GM23338 (cell line): ENCODE results near the gene TMEM178B. TPM values are rescaled to one million over a fixed set of nuclear protein-coding genes. Genes with fewer than 3 reads are reported as not detected.

Source experiments
- ATAC-seq: fragments of 200-7000 bp; cut with Tn5 transposase; 3 replicates; pipeline ENCODE4 v1.9.1; 2020
- DNase-seq: peaks from one replicate; pipeline ENCODE4 v3.0.0-alpha.2; 2015; ENCODE audit warnings: low spot score
- H2AFZ ChIP-seq: fragments of 200-600 bp; sonication (generic); 2 replicates; pipeline ENCODE4 v1.8.0; 2016; ENCODE audit warnings: antibody characterized with exemption, mild to moderate bottlenecking, moderate library complexity
- H3F3A ChIP-seq: fragments of 200-600 bp; sonication (generic); replicated peaks from 2 replicates; pipeline ENCODE4 v1.8.0; 2017; ENCODE audit warnings: antibody characterized with exemption, mixed run types, low read depth
- H3K27ac ChIP-seq: fragments of 200-600 bp; sonication (generic); 2 replicates; pipeline ENCODE4 v1.6.1; 2016; ENCODE audit warnings: low read depth
- H3K27me3 ChIP-seq: fragments of 200-600 bp; sonication (generic); 2 replicates; pipeline ENCODE4 v1.8.0; 2016; ENCODE audit warnings: mild to moderate bottlenecking, mixed run types, moderate library complexity; ENCODE audit not compliant: insufficient read depth
- H3K36me3 ChIP-seq: fragments of 200-600 bp; sonication (generic); 2 replicates; pipeline ENCODE4 v1.8.0; 2016; ENCODE audit warnings: mild to moderate bottlenecking; ENCODE audit not compliant: insufficient read depth
- H3K4me1 ChIP-seq: fragments of 200-600 bp; sonication (generic); 2 replicates; pipeline ENCODE4 v1.8.0; 2016; ENCODE audit warnings: mild to moderate bottlenecking, moderate library complexity; ENCODE audit not compliant: insufficient read depth
- H3K4me2 ChIP-seq: fragments of 200-600 bp; sonication (generic); 2 replicates; pipeline ENCODE4 v1.7.1; 2017; ENCODE audit warnings: mixed run types
- H3K4me3 ChIP-seq: fragments of 200-600 bp; sonication (generic); 2 replicates; pipeline ENCODE4 v1.6.1; 2016; ENCODE audit warnings: mixed run types
- H3K79me2 ChIP-seq: fragments of 200-600 bp; sonication (generic); replicated peaks from 2 replicates; pipeline ENCODE4 v1.8.0; 2017; ENCODE audit warnings: mild to moderate bottlenecking; ENCODE audit not compliant: insufficient read depth
- H3K9me2 ChIP-seq: fragments of 200-600 bp; sonication (generic); 2 replicates; pipeline ENCODE4 v1.8.0; 2017; ENCODE audit not compliant: insufficient read depth
- H4K20me1 ChIP-seq: fragments of 200-600 bp; sonication (generic); replicated peaks from 2 replicates; pipeline ENCODE4 v1.8.0; 2017; ENCODE audit warnings: mild to moderate bottlenecking; ENCODE audit not compliant: insufficient read depth
- H3K27ac Mint-ChIP-seq: 2 replicates; pipeline ENCODE4 v1.8.0; 2020; ENCODE audit warnings: inconsistent platforms, mild to moderate bottlenecking, moderate library complexity, mixed read lengths
- H3K27me3 Mint-ChIP-seq: 3 replicates; pipeline ENCODE4 v1.8.0; 2022; ENCODE audit warnings: low read depth, mild to moderate bottlenecking, moderate library complexity, mixed read lengths, inconsistent platforms; ENCODE audit not compliant: insufficient read depth, poor library complexity
- H3K36me3 Mint-ChIP-seq: 3 replicates; pipeline ENCODE4 v1.8.0; 2021; ENCODE audit warnings: low read depth, mild to moderate bottlenecking, inconsistent platforms, moderate library complexity, mixed read lengths
- H3K4me1 Mint-ChIP-seq: 3 replicates; pipeline ENCODE4 v1.8.0; 2020; ENCODE audit warnings: mild to moderate bottlenecking, inconsistent platforms, mixed read lengths
- H3K4me3 Mint-ChIP-seq: 3 replicates; pipeline ENCODE4 v1.8.0; 2021; ENCODE audit warnings: moderate library complexity, mild to moderate bottlenecking, inconsistent platforms, mixed read lengths
- H3K9me3 Mint-ChIP-seq: 3 replicates; pipeline ENCODE4 v1.8.0; 2020; ENCODE audit warnings: moderate library complexity, mild to moderate bottlenecking, inconsistent platforms, mixed read lengths
- CREB1 ChIP-seq: fragments of 250-450 bp; sonication (Bioruptor Pico); IDR thresholded peaks from 2 replicates; pipeline ENCODE4 v1.5.0; 2020; ENCODE audit warnings: low read depth, mild to moderate bottlenecking, moderate library complexity
- EZH2 ChIP-seq: fragments of 200-600 bp; sonication (generic); IDR thresholded peaks from one replicate; pipeline ENCODE4 v1.8.0; 2017; ENCODE audit warnings: antibody characterized with exemption, mild to moderate bottlenecking, low read depth; ENCODE audit not compliant: unreplicated experiment
- EZH2phosphoT487 ChIP-seq: fragments of 200-600 bp; sonication (generic); IDR thresholded peaks from one replicate; pipeline ENCODE4 v1.8.1; 2018; ENCODE audit warnings: antibody characterized with exemption; ENCODE audit not compliant: unreplicated experiment
- JUNB ChIP-seq: IDR thresholded peaks from one replicate; pipeline ENCODE4 v1.6.1; 2016; ENCODE audit warnings: antibody characterized with exemption; ENCODE audit not compliant: unreplicated experiment
- NANOG ChIP-seq: IDR thresholded peaks from 2 replicates; pipeline ENCODE4 v1.6.1; 2016; ENCODE audit warnings: antibody characterized with exemption, borderline replicate concordance
- ZNF114 ChIP-seq: fragments of 250-450 bp; sonication (Bioruptor Pico); IDR thresholded peaks from 2 replicates; pipeline ENCODE4 v1.5.0; 2020; ENCODE audit warnings: mild to moderate bottlenecking, moderate library complexity
- ZNF331 ChIP-seq: fragments of 250-450 bp; sonication (Bioruptor Pico); IDR thresholded peaks from 2 replicates; pipeline ENCODE4 v1.5.0; 2020; ENCODE audit warnings: low read depth, mild to moderate bottlenecking, moderate library complexity
- ZNF462 ChIP-seq: fragments of 250-450 bp; sonication (Bioruptor Pico); IDR thresholded peaks from 2 replicates; pipeline ENCODE4 v1.5.0; 2020; ENCODE audit warnings: mild to moderate bottlenecking, moderate library complexity
- polyA plus RNA-seq: library from polyadenylated mRNA; unstranded; fragments of >200 nt; fragmentation: Nextera tagmentation; extraction: Ambion mirVana; gene quantifications from 2 replicates; pipeline ENCODE4 v1.2.1, GENCODE V29; 2016
- total RNA-seq: library from RNA; depleted of rRNA; stranded (reverse); fragments of >200 nt; shearing (Covaris generic); gene quantifications from 2 replicates; pipeline ENCODE4 v1.2.3, GENCODE V29; 2014
- TF ChIP-seq, protein P1 (sequence below): IDR thresholded peaks from 2 replicates; pipeline ENCODE4 v1.6.1; 2016; ENCODE audit warnings: antibody characterized with exemption
- TF ChIP-seq, protein P2 (sequence below): IDR thresholded peaks from one replicate; pipeline ENCODE4 v1.6.1; 2018; ENCODE audit warnings: antibody characterized with exemption; ENCODE audit not compliant: unreplicated experiment
- TF ChIP-seq, protein P3 (sequence below), 2 experiments: fragments of 200-600 bp in 1 of 2; sonication (generic) in 1 of 2; conservative IDR thresholded peaks; 2 replicates each; pipeline versions ENCODE4 v1.5.1 to v1.6.1; 2016 to 2017; ENCODE audit warnings: antibody characterized with exemption in 2 of 2, low read depth in 2 of 2, mild to moderate bottlenecking in 2 of 2, moderate library complexity in 1 of 2

The TMEM178B gene
- total and polyA plus RNA-seq, 2 experiments from 2014 or later = 4.9 to 15.6 TPM

DNA sequence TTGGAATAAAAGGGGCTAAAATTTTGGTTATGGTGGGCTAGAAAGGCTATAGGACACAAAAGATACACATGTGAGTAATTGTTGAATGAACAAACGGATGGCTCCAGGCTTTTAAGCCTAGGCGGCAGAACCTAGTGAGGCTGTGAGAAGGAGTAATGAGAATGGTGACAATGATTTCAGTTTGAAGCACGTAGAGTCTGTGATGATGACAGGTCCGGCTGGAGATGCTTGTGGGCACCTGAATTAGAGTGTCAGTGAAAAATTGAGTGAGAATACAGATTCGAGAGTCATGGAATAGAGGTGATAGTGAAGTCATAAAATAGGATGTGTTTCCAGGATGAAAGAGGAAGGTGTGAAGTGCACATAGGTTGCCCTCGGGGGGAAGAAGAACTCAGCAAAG, 170.6 kb downstream of the TMEM178B start:
- Mint-ChIP-seq H3K9me3 (no peaks in the 10 kb centered on the region), H3K4me1 (peaks cover 10% of the 10 kb centered on the region), H3K36me3 (no peaks in the 10 kb centered on the region), H3K27ac (no peak overlapping the region), H3K27me3 (peaks cover 6% of the 10 kb centered on the region), H3K4me3 (no peak overlapping the region)
- Histone ChIP-seq H3K36me3 (no peaks in the 10 kb centered on the region), H3K79me2 (peaks cover 4% of the 10 kb centered on the region; the same call in 1 of the 2 replicates), H3K27ac (no peak overlapping the region), H3K4me1 (peaks cover 10% of the 10 kb centered on the region; the same call in 1 of the 2 replicates), H3F3A (no peaks in the 10 kb centered on the region), H2AFZ (no peak overlapping the region), H3K27me3 (no peaks in the 10 kb centered on the region), H3K4me3 (no peak overlapping the region), H4K20me1 (no peaks in the 10 kb centered on the region; the same call in 1 of the 2 replicates), H3K4me2 (no peak overlapping the region), H3K9me2 (0 out of 2 replicates have a peak, but pooled peaks cover 2% of the 10 kb centered on the region)
- no peak for TF ChIP-seq JUNB
- TF ChIP-seq, protein P1, sequence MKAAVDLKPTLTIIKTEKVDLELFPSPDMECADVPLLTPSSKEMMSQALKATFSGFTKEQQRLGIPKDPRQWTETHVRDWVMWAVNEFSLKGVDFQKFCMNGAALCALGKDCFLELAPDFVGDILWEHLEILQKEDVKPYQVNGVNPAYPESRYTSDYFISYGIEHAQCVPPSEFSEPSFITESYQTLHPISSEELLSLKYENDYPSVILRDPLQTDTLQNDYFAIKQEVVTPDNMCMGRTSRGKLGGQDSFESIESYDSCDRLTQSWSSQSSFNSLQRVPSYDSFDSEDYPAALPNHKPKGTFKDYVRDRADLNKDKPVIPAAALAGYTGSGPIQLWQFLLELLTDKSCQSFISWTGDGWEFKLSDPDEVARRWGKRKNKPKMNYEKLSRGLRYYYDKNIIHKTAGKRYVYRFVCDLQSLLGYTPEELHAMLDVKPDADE = no peak
- no peak for TF ChIP-seq ZNF462
- TF ChIP-seq EZH2phosphoT487 = no peak
- no peak for TF ChIP-seq ZNF114 (CRISPR knock-in tag)
- TF ChIP-seq, protein P2, sequence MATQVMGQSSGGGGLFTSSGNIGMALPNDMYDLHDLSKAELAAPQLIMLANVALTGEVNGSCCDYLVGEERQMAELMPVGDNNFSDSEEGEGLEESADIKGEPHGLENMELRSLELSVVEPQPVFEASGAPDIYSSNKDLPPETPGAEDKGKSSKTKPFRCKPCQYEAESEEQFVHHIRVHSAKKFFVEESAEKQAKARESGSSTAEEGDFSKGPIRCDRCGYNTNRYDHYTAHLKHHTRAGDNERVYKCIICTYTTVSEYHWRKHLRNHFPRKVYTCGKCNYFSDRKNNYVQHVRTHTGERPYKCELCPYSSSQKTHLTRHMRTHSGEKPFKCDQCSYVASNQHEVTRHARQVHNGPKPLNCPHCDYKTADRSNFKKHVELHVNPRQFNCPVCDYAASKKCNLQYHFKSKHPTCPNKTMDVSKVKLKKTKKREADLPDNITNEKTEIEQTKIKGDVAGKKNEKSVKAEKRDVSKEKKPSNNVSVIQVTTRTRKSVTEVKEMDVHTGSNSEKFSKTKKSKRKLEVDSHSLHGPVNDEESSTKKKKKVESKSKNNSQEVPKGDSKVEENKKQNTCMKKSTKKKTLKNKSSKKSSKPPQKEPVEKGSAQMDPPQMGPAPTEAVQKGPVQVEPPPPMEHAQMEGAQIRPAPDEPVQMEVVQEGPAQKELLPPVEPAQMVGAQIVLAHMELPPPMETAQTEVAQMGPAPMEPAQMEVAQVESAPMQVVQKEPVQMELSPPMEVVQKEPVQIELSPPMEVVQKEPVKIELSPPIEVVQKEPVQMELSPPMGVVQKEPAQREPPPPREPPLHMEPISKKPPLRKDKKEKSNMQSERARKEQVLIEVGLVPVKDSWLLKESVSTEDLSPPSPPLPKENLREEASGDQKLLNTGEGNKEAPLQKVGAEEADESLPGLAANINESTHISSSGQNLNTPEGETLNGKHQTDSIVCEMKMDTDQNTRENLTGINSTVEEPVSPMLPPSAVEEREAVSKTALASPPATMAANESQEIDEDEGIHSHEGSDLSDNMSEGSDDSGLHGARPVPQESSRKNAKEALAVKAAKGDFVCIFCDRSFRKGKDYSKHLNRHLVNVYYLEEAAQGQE = no peak
- TF ChIP-seq EZH2 = no peak
- TF ChIP-seq, protein P3, sequence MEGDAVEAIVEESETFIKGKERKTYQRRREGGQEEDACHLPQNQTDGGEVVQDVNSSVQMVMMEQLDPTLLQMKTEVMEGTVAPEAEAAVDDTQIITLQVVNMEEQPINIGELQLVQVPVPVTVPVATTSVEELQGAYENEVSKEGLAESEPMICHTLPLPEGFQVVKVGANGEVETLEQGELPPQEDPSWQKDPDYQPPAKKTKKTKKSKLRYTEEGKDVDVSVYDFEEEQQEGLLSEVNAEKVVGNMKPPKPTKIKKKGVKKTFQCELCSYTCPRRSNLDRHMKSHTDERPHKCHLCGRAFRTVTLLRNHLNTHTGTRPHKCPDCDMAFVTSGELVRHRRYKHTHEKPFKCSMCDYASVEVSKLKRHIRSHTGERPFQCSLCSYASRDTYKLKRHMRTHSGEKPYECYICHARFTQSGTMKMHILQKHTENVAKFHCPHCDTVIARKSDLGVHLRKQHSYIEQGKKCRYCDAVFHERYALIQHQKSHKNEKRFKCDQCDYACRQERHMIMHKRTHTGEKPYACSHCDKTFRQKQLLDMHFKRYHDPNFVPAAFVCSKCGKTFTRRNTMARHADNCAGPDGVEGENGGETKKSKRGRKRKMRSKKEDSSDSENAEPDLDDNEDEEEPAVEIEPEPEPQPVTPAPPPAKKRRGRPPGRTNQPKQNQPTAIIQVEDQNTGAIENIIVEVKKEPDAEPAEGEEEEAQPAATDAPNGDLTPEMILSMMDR (conservative IDR thresholded peaks at IDR 0.05; ENCODE audit: low read depth in 2 of 2) = no peak
- no peak for TF ChIP-seq ZNF331 (CRISPR knock-in tag)
- TF ChIP-seq NANOG = no peak
- TF ChIP-seq CREB1 = no peak
- DNase-seq (no peak), ATAC-seq (no peak)
